WERI-Rb-1 (cell line): Measurements from ENCODE around the gene TRPM3.

Source experiments
- DNase-seq: peaks from one replicate; pipeline ENCODE4 v3.0.0-alpha.2; 2020
- H3K27ac ChIP-seq: fragments of 250-450 bp; sonication (Bioruptor Pico); 2 replicates; pipeline ENCODE4 v1.5.1; 2020; ENCODE audit warnings: mild to moderate bottlenecking, moderate library complexity
- H3K27me3 ChIP-seq: fragments of 250-450 bp; sonication (Bioruptor Pico); 2 replicates; pipeline ENCODE4 v1.5.1; 2021; ENCODE audit warnings: mild to moderate bottlenecking, low read depth, moderate library complexity; ENCODE audit not compliant: insufficient read depth, severe bottlenecking
- H3K36me3 ChIP-seq: fragments of 250-450 bp; sonication (Bioruptor Pico); 2 replicates; pipeline ENCODE4 v1.5.1; 2020; ENCODE audit warnings: mild to moderate bottlenecking, moderate library complexity
- H3K4me3 ChIP-seq: 2 replicates; pipeline ENCODE4 v1.5.1; 2011; ENCODE audit warnings: low read depth, mild to moderate bottlenecking, control low read depth, low read length
- H3K9me3 ChIP-seq: fragments of 250-450 bp; sonication (Bioruptor Pico); 2 replicates; pipeline ENCODE4 v1.5.1; 2021; ENCODE audit warnings: mild to moderate bottlenecking, moderate library complexity; ENCODE audit not compliant: severe bottlenecking
- CTCF ChIP-seq: IDR thresholded peaks from 2 replicates; pipeline ENCODE4 v1.5.1; 2011; ENCODE audit warnings: low read depth, mild to moderate bottlenecking, control low read depth, inconsistent platforms, low read length

Gene TRPM3

GRCh38 chr9:71073494-71073893 lies 47.9 kb downstream of the TRPM3 start:
- no peak for TF ChIP-seq CTCF
- H3K27me3 ChIP-seq: no peaks in the 10 kb centered on the region
- no peak overlapping the region for H3K4me3 ChIP-seq
- DNase-seq: no peak
- H3K27ac ChIP-seq: no peak overlapping the region
- no peaks in the 10 kb centered on the region for H3K36me3 ChIP-seq
- no peaks in the 10 kb centered on the region for H3K9me3 ChIP-seq

DNA sequence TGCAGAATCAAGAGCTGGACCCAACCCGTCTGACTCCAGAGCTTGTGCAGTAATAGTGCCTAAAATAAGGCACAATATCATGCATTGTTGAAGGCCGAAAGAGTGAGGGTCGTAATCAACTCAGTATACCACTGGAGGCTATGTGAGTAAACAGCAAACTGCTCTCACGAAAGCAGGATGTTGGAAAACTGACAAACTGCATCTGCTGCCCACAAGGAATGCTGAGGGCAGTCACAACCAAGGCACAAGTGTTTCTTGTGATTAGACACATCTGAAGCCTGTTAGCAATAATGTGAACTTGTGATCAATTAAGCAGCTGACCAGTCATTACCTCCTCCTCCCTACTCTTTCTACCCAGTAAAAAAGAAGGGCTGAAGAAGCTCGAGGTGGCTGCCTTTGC lies 48.8 kb downstream of the TRPM3 start:
- H3K36me3 ChIP-seq: no peaks in the 10 kb centered on the region
- DNase-seq: no peak
- TF ChIP-seq CTCF: no peak
- H3K9me3 ChIP-seq: no peaks in the 10 kb centered on the region
- no peaks in the 10 kb centered on the region for H3K27me3 ChIP-seq
- no peak overlapping the region for H3K4me3 ChIP-seq
- H3K27ac ChIP-seq: no peak overlapping the region

DNA sequence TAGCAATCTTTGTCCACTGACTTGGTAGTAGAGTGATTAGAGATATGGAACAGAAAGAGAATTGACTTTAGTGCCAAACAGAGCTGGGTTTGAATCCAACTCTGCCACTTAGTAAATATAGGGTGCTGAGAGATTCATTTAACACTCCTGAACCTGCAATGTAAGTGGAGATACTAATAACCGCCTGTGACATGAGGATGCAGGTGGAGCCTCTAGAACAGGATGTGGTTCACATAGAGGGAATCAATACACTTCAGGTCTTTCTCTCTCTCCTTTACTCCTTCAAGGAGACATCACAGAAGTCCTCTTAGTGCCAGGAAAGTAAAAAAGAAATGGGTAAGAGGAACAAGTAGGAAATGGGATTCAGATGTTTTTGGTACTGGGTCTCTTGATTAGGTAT lies 49.8 kb downstream of the TRPM3 start:
- H3K36me3 ChIP-seq: no peaks in the 10 kb centered on the region
- TF ChIP-seq CTCF: no peak
- no peak for DNase-seq
- H3K27ac ChIP-seq: no peak overlapping the region
- no peaks in the 10 kb centered on the region for H3K9me3 ChIP-seq
- H3K27me3 ChIP-seq: no peaks in the 10 kb centered on the region
- no peak overlapping the region for H3K4me3 ChIP-seq

DNA sequence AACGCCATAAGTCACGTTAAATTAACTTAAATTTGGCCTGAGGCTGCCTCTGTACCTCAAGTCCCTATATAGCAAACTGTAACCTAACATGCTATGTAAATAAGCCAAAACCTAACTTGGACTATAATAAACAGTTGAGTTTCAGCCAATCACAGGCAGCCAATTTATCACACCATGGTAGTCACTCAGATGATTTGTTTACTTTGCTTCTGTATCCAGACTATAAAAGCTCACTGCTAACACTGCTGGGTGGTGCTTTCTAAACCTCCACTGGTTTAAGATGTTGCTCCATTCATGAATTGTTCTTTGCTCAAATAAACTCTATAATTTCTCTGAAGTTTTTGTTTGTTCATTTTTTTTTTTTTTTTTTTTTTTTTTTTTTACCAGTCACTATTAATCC lies 62.8 kb downstream of the TRPM3 start:
- no peaks in the 10 kb centered on the region for H3K27me3 ChIP-seq
- no peaks in the 10 kb centered on the region for H3K9me3 ChIP-seq
- DNase-seq: no peak
- no peaks in the 10 kb centered on the region for H3K36me3 ChIP-seq
- TF ChIP-seq CTCF: no peak
- H3K4me3 ChIP-seq: no peak overlapping the region
- H3K27ac ChIP-seq: no peak overlapping the region

- no peak for TF ChIP-seq CTCF
- H3K4me3 ChIP-seq: no peak overlapping the region
- DNase-seq: no peak
- no peaks in the 10 kb centered on the region for H3K36me3 ChIP-seq
- H3K27me3 ChIP-seq: no peaks in the 10 kb centered on the region
- no peak overlapping the region for H3K27ac ChIP-seq
- no peaks in the 10 kb centered on the region for H3K9me3 ChIP-seq
Measured at GRCh38 chr9:71052287-71052686, 69.1 kb downstream of the TRPM3 start.

GRCh38 chr9:71048280-71048679 lies 73.1 kb downstream of the TRPM3 start:
- no peak overlapping the region for H3K27ac ChIP-seq
- no peak overlapping the region for H3K4me3 ChIP-seq
- TF ChIP-seq CTCF: no peak
- H3K9me3 ChIP-seq: no peaks in the 10 kb centered on the region
- no peaks in the 10 kb centered on the region for H3K36me3 ChIP-seq
- DNase-seq: peak; percentile 17
- no peaks in the 10 kb centered on the region for H3K27me3 ChIP-seq
